HL-60 (cell line): ENCODE data around the gene NDUFAB1.

Experiments used
- DNase-seq, 2 experiments: peaks; one replicate each; pipeline ENCODE4 v3.0.0-alpha.2; 2010 to 2020; ENCODE audit warnings: low read depth in 1 of 2, low spot score in 1 of 2
- H3K27ac ChIP-seq: fragments of 250-450 bp; sonication (Bioruptor Pico); replicated peaks from 2 replicates; pipeline ENCODE4 v1.5.1; 2020; ENCODE audit warnings: mild to moderate bottlenecking, moderate library complexity
- H3K27me3 ChIP-seq: fragments of 250-450 bp; sonication (Bioruptor Pico); 2 replicates; pipeline ENCODE4 v1.5.1; 2021; ENCODE audit warnings: mild to moderate bottlenecking, moderate library complexity; ENCODE audit not compliant: insufficient read depth, poor library complexity, severe bottlenecking
- H3K4me3 ChIP-seq: replicated peaks from 2 replicates; pipeline ENCODE4 v1.5.1; 2011; ENCODE audit warnings: mild to moderate bottlenecking, control low read depth, low read length; ENCODE audit not compliant: insufficient read depth
- CTCF ChIP-seq: IDR thresholded peaks from one replicate; pipeline ENCODE4 v1.5.1; 2011; ENCODE audit warnings: low read length, control low read depth, inconsistent platforms; ENCODE audit not compliant: insufficient read depth
- GABPA ChIP-seq: IDR thresholded peaks from 2 replicates; pipeline ENCODE4 v1.6.1; 2012; ENCODE audit warnings: low read depth
- POLR2AphosphoS5 ChIP-seq: IDR thresholded peaks from 2 replicates; pipeline ENCODE4 v1.6.1; 2012; ENCODE audit warnings: low read depth
- REST ChIP-seq: IDR thresholded peaks from 2 replicates; pipeline ENCODE4 v1.6.1; 2012; ENCODE audit warnings: low read depth; ENCODE audit not compliant: insufficient replicate concordance
- SPI1 ChIP-seq: IDR thresholded peaks from 2 replicates; pipeline ENCODE4 v1.6.1; 2012; ENCODE audit warnings: low read depth, mild to moderate bottlenecking, borderline replicate concordance

The NDUFAB1 gene

GRCh38 chr16:23564575-23565363 is 31.3 kb downstream of the NDUFAB1 start:
- DNase-seq: no peak
- no peaks in the 10 kb centered on the region for H3K27me3 ChIP-seq
- no peak overlapping the region for H3K27ac ChIP-seq
- H3K4me3 ChIP-seq: no peak overlapping the region
- TF ChIP-seq SPI1 (no peak), CTCF (no peak), REST (no peak), GABPA (no peak), POLR2AphosphoS5 (no peak)

- no peak for DNase-seq
- Histone ChIP-seq H3K4me3 (no peak overlapping the region), H3K27ac (no peak overlapping the region), H3K27me3 (no peaks in the 10 kb centered on the region)
- TF ChIP-seq SPI1: no peak
- TF ChIP-seq REST: no peak
- TF ChIP-seq GABPA: no peak
- no peak for TF ChIP-seq POLR2AphosphoS5
- no peak for TF ChIP-seq CTCF
Observed at GRCh38 chr16:23563186-23563585, 32.9 kb downstream of the NDUFAB1 start.

GRCh38 chr16:23562505-23562904 is 33.6 kb downstream of the NDUFAB1 start:
- H3K27ac ChIP-seq: no peak overlapping the region
- TF ChIP-seq SPI1 (no peak), CTCF (no peak), POLR2AphosphoS5 (no peak), GABPA (no peak), REST (no peak)
- H3K27me3 ChIP-seq: no peaks in the 10 kb centered on the region
- no peak for DNase-seq
- no peak overlapping the region for H3K4me3 ChIP-seq
